Left forelimb (tissue), 1 donor: Measurements from ENCODE around the gene IL10RB.

Experiments used
- DNase-seq: peaks from one replicate; pipeline ENCODE4 v3.0.0-alpha.2; 2018; ENCODE audit warnings: low spot score

Gene IL10RB

DNA sequence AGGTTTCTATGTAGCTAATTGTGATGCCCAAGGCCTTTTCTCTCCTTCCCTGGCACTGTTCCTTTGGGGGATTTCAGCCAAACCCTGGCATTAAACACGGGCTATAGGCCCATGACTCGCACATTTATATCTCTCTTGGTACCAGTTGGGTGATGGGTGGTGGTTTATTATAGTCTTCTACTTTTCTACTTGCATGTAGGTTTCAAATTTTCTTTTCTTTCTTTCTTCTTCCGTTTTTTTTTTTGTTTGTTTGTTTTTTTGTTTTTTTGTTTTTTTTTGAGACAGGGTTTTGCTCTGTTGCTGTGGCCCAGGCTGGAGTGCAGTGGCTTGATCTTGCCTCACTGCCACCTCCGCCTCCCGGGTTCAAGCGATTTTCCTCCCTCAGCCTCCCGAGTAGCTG, 1.1 kb downstream of the IL10RB start:
- no peak for DNase-seq

DNA sequence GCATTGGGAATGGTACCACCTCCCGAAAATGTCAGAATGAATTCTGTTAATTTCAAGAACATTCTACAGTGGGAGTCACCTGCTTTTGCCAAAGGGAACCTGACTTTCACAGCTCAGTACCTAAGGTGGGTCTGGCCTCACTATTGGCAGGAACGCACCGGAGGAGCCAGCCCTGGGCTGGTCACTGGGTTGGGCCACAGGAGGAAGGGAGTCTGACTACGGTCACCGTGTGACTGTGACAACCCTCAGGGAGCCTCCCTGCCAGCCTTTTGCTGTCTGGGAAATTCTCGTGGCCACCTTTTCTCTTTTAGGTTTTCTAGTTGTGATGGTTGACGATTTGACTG, 2.2 kb downstream of the IL10RB start:
- DNase-seq = no peak

GRCh38 chr21:33268737-33269441, 2.7 kb downstream of the IL10RB start:
- DNase-seq = no peak

- DNase-seq = no peak
These were observed 4.8 kb downstream of the IL10RB start for GRCh38 chr21:33270986-33271385.

GRCh38 chr21:33273044-33273443, 6.9 kb downstream of the IL10RB start:
- DNase-seq = no peak

GRCh38 chr21:33278721-33279120, 12.6 kb downstream of the IL10RB start:
- no peak for DNase-seq

GRCh38 chr21:33279330-33279820, 13.2 kb downstream of the IL10RB start:
- no peak for DNase-seq

DNA sequence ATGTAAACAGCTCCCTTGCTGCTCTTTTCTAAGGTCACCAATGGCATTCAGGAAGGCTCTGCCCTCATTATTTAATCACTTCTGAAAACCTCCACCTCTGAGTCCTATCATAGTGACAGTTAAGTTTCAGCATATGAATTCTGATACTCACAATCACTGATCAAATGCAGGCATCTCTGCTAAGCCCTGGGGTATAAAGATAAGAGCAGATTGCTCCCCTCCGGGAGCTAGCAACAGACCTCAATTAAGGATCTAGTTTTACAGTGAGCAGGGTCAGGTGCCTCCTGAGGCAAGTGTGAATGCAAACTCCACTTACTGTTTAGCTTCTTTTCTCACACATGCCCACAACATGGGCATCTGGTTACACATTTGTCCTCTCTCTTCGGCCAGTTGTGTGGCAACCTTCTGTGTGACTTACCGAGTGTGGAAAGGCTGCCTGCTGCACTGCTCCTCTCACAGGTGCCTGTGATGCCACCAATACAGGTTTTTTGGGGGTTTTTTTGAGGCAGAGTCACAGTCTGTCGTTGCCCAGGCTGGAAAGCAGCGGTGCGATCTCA, 15.0 kb downstream of the IL10RB start:
- no peak for DNase-seq

- DNase-seq = no peak
These were observed 17.0 kb downstream of the IL10RB start for GRCh38 chr21:33283203-33283602.

DNA sequence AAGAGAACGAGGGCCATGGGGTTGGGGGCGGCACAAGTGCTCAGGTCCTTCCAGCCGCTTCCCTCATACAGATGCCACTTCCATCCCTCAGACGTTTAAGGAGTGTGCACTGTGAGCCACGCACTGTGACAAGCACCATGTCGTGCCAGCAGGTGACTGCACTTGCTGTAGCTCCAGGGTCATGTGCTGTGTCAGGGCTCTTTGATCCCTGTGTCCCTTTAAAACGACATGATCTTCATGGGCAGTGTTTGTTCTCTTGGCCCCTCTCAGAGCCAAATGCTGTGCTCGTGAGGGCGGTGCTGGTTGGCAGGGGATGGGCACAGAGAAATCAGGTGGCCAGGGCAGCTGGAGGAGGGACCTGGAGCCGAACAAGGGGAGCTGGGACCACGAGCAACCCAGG, 19.9 kb downstream of the IL10RB start:
- DNase-seq = no peak

- DNase-seq = no peak
These were observed 20.7 kb downstream of the IL10RB start for GRCh38 chr21:33286600-33287456.

DNA sequence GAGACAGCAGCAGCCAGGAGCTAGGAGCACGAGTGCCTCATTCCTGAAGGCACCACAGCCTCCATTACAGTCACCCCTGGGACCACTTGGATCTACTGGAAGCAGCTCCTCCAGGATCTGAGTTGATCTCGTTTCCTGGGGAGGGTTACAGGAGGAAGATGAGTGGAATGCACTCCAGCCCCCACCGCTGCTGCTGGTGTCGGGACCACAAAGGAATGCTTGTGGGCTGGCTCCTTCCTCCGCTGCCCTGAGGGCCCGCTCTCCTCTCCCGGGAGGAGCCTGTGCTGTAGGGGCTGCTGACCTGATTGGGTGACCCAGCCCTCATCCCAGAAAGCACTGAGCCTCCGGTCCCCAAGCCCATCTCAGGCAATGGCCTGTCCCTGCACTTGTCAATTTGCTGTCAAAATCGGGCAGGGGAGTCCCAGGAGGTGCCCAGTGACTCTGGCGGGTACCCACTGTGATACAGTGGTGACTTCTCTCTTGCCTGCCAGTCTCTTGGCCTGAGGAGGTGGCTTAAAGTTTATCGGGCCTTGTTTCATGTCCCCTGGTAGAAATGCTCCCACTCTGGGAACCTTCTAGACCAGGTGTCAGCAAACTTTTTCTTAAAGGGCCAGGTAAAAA, 23.1 kb downstream of the IL10RB start:
- no peak for DNase-seq

DNA sequence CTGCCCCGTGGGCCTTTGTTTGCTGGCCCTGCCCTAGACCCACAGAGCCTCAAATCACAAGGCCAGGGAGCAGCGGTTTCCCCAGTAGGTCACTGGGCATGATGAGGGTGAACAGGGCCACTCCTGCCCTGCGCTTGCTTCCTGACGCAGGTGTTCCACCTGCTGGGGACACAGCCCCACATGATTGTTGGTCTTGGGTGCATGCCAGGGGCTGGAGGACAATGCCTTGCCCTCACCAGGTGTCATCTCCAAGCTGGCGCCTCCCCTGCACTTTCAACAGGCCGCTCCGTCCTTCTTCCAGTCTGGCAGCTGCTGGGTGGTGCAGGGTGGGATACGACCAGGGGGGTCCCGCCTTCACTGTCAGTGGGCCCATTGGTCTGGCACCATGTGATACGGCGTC, 24.3 kb downstream of the IL10RB start:
- DNase-seq = no peak

DNA sequence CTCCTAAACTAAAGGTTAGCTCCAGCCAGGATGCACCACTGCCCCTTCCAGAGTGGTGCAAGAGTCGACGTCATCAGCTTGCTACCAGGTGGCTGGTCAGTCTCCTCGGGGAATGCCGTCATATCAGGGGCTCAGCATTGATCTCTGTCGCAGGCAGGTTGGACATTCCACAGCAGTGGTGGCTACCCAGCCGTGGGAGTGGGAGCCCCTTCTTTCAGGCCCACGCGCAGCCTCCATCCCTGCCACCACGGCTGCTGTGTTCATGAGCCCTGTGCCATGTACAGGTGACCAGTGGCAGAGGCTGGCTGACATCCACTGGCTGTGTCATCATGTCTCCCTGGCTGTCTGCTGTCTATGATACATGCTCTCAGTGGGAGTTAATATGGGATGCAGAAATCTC, 25.5 kb downstream of the IL10RB start:
- no peak for DNase-seq

GRCh38 chr21:33292724-33293123, 26.6 kb downstream of the IL10RB start:
- DNase-seq = no peak

- DNase-seq = no peak
These were observed 27.0 kb downstream of the IL10RB start for GRCh38 chr21:33293136-33293535.

DNA sequence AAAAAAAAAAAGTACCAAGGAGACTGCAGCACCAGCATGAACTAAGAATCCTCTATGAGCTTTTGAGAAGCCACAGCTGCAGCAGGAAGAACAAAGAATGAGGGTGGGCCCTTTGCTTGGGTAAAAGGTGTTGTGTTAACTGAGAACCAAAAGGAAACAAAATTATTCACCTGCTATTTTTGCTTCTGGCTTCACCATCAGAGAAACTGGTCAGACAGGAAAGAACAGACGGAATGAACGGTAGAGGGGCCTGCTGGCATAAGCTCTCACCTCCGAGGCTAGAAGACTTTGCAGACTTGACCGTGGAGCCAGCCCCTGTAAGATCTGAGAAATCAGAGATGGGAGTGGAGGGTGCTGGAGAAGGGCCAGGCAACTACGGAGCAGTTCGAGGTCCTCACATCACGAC, 27.6 kb downstream of the IL10RB start:
- no peak for DNase-seq

- DNase-seq = no peak
These were observed 30.0 kb downstream of the IL10RB start for GRCh38 chr21:33296156-33296555.

DNA sequence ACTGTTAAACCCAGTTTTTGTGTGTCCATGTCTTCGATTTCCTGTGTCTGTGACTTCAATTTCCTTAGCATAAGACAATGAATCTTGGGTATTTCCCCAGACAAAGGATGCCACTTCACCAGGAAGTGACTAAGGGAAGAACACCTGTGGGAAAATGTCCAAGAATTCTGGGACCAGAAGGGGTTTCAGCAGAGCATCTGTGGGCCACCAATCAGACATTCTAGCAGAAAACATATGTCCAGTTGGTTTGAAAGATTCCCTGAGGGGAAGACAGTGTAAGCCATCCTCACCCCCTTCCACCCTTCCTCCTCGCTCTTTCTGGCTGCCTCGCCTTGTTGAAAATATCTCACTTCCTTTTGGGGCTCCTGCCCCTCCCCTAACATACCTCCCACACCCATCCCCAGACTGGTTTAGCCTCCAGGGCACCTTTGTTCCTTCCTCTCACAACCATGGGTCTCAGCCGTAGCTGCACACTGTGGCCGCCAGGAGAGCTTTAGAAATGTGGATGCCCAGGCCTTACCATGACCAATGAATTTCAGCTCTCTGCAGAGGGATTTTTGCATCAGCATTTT, 33.1 kb downstream of the IL10RB start:
- DNase-seq = no peak

GRCh38 chr21:33300701-33301631, 34.8 kb downstream of the IL10RB start:
- no peak for DNase-seq

DNA sequence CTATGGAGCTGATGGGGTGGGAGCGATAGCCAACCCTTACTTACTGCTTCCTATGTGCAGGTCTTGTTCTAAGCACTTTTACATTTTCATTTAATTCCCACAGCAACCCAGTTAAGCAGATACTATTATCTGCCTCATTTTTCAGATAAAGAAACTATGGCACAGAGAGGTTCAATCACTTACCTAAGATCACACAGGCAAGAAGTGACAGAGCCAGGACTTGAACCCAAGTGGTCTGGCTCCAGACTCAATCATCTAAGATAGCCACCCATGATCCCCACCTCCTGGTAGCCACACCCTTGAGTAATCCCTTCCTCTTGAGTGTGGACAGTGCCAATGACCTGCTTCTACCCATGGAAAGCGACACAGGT, 35.5 kb downstream of the IL10RB start:
- DNase-seq = no peak
